GM19238 (cell line): ENCODE measurements around the gene ZDHHC24.

Experiments
- DNase-seq: peaks from one replicate; pipeline ENCODE4 v3.0.0; 2011; ENCODE audit warnings: low spot score; ENCODE audit not compliant: insufficient read length

ZDHHC24 gene

GRCh38 chr11:66473608-66474515, 72.0 kb downstream of the ZDHHC24 start:
- DNase-seq: no peak

GRCh38 chr11:66473167-66473566, 72.7 kb downstream of the ZDHHC24 start:
- DNase-seq: no peak

- DNase-seq: no peak
Observed at GRCh38 chr11:66472054-66472453, 73.8 kb downstream of the ZDHHC24 start.

- no peak for DNase-seq
Observed at GRCh38 chr11:66471142-66471541, 74.7 kb downstream of the ZDHHC24 start.
